ENCODE results near the gene NSDHL.

DNA sequence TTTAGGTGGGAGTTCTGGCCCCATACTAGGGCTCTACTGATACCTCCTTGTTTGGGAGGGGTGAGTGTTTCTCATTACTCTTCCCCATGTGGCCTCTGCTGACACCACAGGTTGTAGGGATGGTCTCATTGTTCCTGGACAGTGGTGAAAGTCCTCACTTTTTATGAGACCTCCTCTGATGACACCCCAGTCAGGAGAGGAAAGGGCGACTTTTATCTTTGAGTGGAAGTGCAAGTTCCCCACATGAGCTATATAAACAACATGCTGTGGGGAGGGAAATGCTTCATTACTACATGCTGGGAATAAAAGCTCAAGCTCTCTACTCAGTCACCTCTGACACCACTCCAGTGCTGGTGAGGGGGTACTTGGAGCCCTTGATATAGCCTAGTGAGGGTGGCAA, 31.9 kb upstream of the NSDHL start:
- TF ChIP-seq ZC3H10 (CRISPR knock-in tag; IDR thresholded peaks at IDR 0.05) (no peak), ZFP30 (CRISPR knock-in tag; IDR thresholded peaks at IDR 0.05) (no peak), OSR1 (CRISPR knock-in tag; IDR thresholded peaks at IDR 0.05) (no peak), ZNF70 (CRISPR knock-in tag; IDR thresholded peaks at IDR 0.05) (no peak), BACH2 (CRISPR knock-in tag; IDR thresholded peaks at IDR 0.05; ENCODE audit: borderline replicate concordance) (no peak), CSDC2 (CRISPR knock-in tag; IDR thresholded peaks at IDR 0.05) (no peak), PPARA (CRISPR knock-in tag; IDR thresholded peaks at IDR 0.05; ENCODE audit: borderline replicate concordance) (no peak)
- TF ChIP-seq, protein P1, sequence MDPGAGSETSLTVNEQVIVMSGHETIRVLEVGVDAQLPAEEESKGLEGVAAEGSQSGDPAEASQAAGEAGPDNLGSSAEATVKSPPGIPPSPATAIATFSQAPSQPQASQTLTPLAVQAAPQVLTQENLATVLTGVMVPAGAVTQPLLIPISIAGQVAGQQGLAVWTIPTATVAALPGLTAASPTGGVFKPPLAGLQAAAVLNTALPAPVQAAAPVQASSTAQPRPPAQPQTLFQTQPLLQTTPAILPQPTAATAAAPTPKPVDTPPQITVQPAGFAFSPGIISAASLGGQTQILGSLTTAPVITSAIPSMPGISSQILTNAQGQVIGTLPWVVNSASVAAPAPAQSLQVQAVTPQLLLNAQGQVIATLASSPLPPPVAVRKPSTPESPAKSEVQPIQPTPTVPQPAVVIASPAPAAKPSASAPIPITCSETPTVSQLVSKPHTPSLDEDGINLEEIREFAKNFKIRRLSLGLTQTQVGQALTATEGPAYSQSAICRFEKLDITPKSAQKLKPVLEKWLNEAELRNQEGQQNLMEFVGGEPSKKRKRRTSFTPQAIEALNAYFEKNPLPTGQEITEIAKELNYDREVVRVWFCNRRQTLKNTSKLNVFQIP (CRISPR knock-in tag; IDR thresholded peaks at IDR 0.05; ENCODE audit: borderline replicate concordance, low read depth): no peak
- TF ChIP-seq, protein P2, sequence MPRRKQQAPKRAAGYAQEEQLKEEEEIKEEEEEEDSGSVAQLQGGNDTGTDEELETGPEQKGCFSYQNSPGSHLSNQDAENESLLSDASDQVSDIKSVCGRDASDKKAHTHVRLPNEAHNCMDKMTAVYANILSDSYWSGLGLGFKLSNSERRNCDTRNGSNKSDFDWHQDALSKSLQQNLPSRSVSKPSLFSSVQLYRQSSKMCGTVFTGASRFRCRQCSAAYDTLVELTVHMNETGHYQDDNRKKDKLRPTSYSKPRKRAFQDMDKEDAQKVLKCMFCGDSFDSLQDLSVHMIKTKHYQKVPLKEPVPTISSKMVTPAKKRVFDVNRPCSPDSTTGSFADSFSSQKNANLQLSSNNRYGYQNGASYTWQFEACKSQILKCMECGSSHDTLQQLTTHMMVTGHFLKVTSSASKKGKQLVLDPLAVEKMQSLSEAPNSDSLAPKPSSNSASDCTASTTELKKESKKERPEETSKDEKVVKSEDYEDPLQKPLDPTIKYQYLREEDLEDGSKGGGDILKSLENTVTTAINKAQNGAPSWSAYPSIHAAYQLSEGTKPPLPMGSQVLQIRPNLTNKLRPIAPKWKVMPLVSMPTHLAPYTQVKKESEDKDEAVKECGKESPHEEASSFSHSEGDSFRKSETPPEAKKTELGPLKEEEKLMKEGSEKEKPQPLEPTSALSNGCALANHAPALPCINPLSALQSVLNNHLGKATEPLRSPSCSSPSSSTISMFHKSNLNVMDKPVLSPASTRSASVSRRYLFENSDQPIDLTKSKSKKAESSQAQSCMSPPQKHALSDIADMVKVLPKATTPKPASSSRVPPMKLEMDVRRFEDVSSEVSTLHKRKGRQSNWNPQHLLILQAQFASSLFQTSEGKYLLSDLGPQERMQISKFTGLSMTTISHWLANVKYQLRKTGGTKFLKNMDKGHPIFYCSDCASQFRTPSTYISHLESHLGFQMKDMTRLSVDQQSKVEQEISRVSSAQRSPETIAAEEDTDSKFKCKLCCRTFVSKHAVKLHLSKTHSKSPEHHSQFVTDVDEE (CRISPR knock-in tag; IDR thresholded peaks at IDR 0.05): no peak

Data from SK-N-SH treated with all-trans-retinoic acid at 6 μM for 48 hours (cell line).